Measurements from ENCODE around the gene PSME2. TPM values are rescaled to one million over a fixed set of nuclear protein-coding genes. Genes with fewer than 3 reads are reported as not detected.

Gene PSME2
- total and polyA plus RNA-seq, 2 of the 13 experiments (the other 11 are each of a cell fraction or from before 2014, with no cell fraction given): 332 to 716 TPM

DNA sequence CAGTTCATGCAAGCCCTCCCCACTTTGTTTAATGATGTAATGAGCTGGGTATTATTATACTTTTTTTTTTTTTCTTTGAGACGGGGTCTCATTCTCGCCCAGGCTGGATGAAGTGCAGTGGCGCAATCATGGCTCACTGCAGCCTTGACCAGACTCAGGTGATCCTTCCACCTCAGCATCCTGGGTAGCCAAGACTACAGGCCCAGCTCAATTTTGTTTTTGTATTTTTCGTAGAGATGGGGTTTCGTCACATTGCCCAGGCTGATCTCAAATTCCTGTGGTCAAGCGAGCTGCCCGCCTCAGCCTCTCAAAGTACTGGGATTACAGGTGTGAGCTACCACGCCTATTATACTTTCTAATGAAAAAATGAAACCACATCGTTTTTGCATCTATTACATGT, 36.4 kb downstream of the PSME2 start (continued):
- TF ChIP-seq, protein P1, sequence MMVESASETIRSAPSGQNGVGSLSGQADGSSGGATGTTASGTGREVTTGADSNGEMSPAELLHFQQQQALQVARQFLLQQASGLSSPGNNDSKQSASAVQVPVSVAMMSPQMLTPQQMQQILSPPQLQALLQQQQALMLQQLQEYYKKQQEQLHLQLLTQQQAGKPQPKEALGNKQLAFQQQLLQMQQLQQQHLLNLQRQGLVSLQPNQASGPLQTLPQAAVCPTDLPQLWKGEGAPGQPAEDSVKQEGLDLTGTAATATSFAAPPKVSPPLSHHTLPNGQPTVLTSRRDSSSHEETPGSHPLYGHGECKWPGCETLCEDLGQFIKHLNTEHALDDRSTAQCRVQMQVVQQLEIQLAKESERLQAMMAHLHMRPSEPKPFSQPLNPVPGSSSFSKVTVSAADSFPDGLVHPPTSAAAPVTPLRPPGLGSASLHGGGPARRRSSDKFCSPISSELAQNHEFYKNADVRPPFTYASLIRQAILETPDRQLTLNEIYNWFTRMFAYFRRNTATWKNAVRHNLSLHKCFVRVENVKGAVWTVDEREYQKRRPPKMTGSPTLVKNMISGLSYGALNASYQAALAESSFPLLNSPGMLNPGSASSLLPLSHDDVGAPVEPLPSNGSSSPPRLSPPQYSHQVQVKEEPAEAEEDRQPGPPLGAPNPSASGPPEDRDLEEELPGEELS (CRISPR knock-in tag; IDR thresholded peaks at IDR 0.05): no peak
- TF ChIP-seq ZNF781 (CRISPR knock-in tag; IDR thresholded peaks at IDR 0.05; ENCODE audit: borderline replicate concordance, not compliant biosample characterization) (no peak), ZFP36L2 (CRISPR knock-in tag; IDR thresholded peaks at IDR 0.05) (no peak), ZBTB3 (CRISPR knock-in tag; IDR thresholded peaks at IDR 0.05; ENCODE audit: borderline replicate concordance, low read depth) (no peak), TSC22D2 (CRISPR knock-in tag; IDR thresholded peaks at IDR 0.05; ENCODE audit: borderline replicate concordance) (no peak), CEBPG (CRISPR knock-in tag; IDR thresholded peaks at IDR 0.05) (peak; percentile 90), ATF7 (IDR thresholded peaks at IDR 0.05) (peak; percentile 60), ATF7 (CRISPR knock-in tag; IDR thresholded peaks at IDR 0.05) (no peak), NFE2L2 (IDR thresholded peaks at IDR 0.05; ENCODE audit: low read length) (no peak), ZNF121 (CRISPR knock-in tag; IDR thresholded peaks at IDR 0.05) (peak; percentile 34; the same call in 1 of the 2 replicates), ZNF879 (CRISPR knock-in tag; IDR thresholded peaks at IDR 0.05) (peak; percentile 35; the same call in 1 of the 2 replicates), ARID2 (CRISPR knock-in tag; IDR thresholded peaks at IDR 0.05; ENCODE audit: borderline replicate concordance) (0 out of 2 replicates have a peak, but pooled peaks have one; percentile 26), ZNF619 (CRISPR knock-in tag; IDR thresholded peaks at IDR 0.05) (no peak), ZNF20 (CRISPR knock-in tag; IDR thresholded peaks at IDR 0.05) (no peak), TAF15 (IDR thresholded peaks at IDR 0.05; ENCODE audit: low read depth, low read length, poor library complexity, severe bottlenecking) (no peak), CHD2 (IDR thresholded peaks at IDR 0.05; ENCODE audit: low read depth, low read length) (no peak), MAFG (CRISPR knock-in tag; IDR thresholded peaks at IDR 0.05) (no peak), ZNF484 (CRISPR knock-in tag; IDR thresholded peaks at IDR 0.05; ENCODE audit: borderline replicate concordance, low read depth) (no peak)
- TF ChIP-seq, protein P2, sequence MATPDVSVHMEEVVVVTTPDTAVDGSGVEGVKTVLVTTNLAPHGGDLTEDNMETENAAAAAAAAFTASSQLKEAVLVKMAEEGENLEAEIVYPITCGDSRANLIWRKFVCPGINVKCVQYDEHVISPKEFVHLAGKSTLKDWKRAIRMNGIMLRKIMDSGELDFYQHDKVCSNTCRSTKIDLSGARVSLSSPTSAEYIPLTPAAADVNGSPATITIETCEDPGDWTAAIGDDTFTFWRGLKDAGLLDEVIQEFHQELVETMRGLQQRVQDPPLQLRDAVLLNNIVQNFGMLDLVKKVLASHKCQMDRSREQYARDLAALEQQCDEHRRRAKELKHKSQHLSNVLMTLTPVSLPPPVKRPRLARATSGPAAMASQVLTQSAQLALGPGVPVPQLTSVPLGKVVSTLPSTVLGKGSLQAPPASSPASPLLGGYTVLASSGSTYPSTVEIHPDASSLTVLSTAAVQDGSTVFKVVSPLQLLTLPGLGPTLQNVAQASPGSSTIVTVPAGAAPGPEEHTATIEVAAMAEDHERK (CRISPR knock-in tag; IDR thresholded peaks at IDR 0.05; ENCODE audit: low read depth): no peak
- TF ChIP-seq, protein P3, sequence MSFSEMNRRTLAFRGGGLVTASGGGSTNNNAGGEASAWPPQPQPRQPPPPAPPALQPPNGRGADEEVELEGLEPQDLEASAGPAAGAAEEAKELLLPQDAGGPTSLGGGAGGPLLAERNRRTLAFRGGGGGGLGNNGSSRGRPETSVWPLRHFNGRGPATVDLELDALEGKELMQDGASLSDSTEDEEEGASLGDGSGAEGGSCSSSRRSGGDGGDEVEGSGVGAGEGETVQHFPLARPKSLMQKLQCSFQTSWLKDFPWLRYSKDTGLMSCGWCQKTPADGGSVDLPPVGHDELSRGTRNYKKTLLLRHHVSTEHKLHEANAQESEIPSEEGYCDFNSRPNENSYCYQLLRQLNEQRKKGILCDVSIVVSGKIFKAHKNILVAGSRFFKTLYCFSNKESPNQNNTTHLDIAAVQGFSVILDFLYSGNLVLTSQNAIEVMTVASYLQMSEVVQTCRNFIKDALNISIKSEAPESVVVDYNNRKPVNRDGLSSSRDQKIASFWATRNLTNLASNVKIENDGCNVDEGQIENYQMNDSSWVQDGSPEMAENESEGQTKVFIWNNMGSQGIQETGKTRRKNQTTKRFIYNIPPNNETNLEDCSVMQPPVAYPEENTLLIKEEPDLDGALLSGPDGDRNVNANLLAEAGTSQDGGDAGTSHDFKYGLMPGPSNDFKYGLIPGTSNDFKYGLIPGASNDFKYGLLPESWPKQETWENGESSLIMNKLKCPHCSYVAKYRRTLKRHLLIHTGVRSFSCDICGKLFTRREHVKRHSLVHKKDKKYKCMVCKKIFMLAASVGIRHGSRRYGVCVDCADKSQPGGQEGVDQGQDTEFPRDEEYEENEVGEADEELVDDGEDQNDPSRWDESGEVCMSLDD (CRISPR knock-in tag; IDR thresholded peaks at IDR 0.05; ENCODE audit: borderline replicate concordance): no peak
- TF ChIP-seq, protein P4, sequence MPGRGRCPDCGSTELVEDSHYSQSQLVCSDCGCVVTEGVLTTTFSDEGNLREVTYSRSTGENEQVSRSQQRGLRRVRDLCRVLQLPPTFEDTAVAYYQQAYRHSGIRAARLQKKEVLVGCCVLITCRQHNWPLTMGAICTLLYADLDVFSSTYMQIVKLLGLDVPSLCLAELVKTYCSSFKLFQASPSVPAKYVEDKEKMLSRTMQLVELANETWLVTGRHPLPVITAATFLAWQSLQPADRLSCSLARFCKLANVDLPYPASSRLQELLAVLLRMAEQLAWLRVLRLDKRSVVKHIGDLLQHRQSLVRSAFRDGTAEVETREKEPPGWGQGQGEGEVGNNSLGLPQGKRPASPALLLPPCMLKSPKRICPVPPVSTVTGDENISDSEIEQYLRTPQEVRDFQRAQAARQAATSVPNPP (CRISPR knock-in tag; IDR thresholded peaks at IDR 0.05): 0 out of 2 replicates have a peak, but pooled peaks have one; percentile 30
- TF ChIP-seq, protein P5, sequence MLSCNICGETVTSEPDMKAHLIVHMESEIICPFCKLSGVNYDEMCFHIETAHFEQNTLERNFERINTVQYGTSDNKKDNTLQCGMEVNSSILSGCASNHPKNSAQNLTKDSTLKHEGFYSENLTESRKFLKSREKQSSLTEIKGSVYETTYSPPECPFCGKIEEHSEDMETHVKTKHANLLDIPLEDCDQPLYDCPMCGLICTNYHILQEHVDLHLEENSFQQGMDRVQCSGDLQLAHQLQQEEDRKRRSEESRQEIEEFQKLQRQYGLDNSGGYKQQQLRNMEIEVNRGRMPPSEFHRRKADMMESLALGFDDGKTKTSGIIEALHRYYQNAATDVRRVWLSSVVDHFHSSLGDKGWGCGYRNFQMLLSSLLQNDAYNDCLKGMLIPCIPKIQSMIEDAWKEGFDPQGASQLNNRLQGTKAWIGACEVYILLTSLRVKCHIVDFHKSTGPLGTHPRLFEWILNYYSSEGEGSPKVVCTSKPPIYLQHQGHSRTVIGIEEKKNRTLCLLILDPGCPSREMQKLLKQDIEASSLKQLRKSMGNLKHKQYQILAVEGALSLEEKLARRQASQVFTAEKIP (CRISPR knock-in tag; IDR thresholded peaks at IDR 0.05; ENCODE audit: borderline replicate concordance): no peak
